GM23248 (cell line): ENCODE measurements around the gene C1orf21.

ENCODE experiments used
- EZH2 ChIP-seq: fragments of 200-600 bp; sonication (generic); IDR thresholded peaks from 2 replicates; pipeline ENCODE4 v1.6.1; 2018; ENCODE audit warnings: antibody characterized with exemption, mild to moderate bottlenecking; ENCODE audit not compliant: insufficient read depth, poor library complexity, severe bottlenecking
- EZH2phosphoT487 ChIP-seq: fragments of 200-600 bp; sonication (generic); IDR thresholded peaks from 2 replicates; pipeline ENCODE4 v1.6.1; 2018; ENCODE audit warnings: antibody characterized with exemption, moderate library complexity, mild to moderate bottlenecking, low read depth; ENCODE audit not compliant: insufficient read depth

- TF ChIP-seq EZH2: no peak
- no peak for TF ChIP-seq EZH2phosphoT487
These were observed 21.1 kb upstream of the C1orf21 start for GRCh38 chr1:184365699-184366098.
